Uterus (tissue), 4 donors: Measurements from ENCODE around the gene GRIK3. TPM values are rescaled to one million over a fixed set of nuclear protein-coding genes. Genes with fewer than 3 reads are reported as not detected.

ENCODE experiments used
- DNase-seq, 2 donors: peaks; one replicate each; pipeline ENCODE4 v3.0.0-alpha.2; 2019 to 2020
- H3K27ac ChIP-seq, 2 donors: fragments of 200-600 bp; sonication (generic); 1 replicate in 1 of 2; 2 replicates in 1 of 2; pipeline ENCODE4 v1.5.1; 2016 to 2018
- H3K27me3 ChIP-seq, 2 donors: fragments of 200-600 bp; sonication (generic); one replicate each; pipeline ENCODE4 v1.5.1; 2018 to 2019; ENCODE audit warnings: control low read depth in 1 of 2
- H3K36me3 ChIP-seq, 2 donors: fragments of 200-600 bp; sonication (generic); one replicate each; pipeline ENCODE4 v1.5.1; 2019; ENCODE audit warnings: control low read depth in 1 of 2
- H3K4me1 ChIP-seq, 2 donors: fragments of 200-600 bp; sonication (generic); one replicate each; pipeline ENCODE4 v1.5.1; 2018 to 2019; ENCODE audit warnings: control low read depth in 1 of 2
- H3K4me3 ChIP-seq, 2 donors: fragments of 200-600 bp; sonication (generic); 1 replicate in 1 of 2; 2 replicates in 1 of 2; pipeline ENCODE4 v1.5.1; 2018 to 2019; ENCODE audit warnings: mild to moderate bottlenecking in 1 of 2
- H3K9me3 ChIP-seq, 2 donors: fragments of 200-600 bp; sonication (generic); one replicate each; pipeline ENCODE4 v1.5.1; 2019; ENCODE audit warnings: control low read depth in 1 of 2
- POLR2A ChIP-seq, 2 donors: fragments of 450-650 bp; IDR thresholded peaks; one replicate each; pipeline ENCODE4 v1.6.1; 2016; ENCODE audit warnings: antibody characterized with exemption in 2 of 2, mild to moderate bottlenecking in 1 of 2, moderate library complexity in 1 of 2
- intact Hi-C: fragments of 100-400 bp; cut with DNase I; formaldehyde crosslinking; loops from one replicate; pipeline ENCODE4 v1.15.1; 2023; ENCODE audit warnings: low total_unique reads
- total RNA-seq, 4 donors: library from RNA; depleted of rRNA in 3 of 4; stranded (reverse); fragments of >200 nt in 3 of 4; gene quantifications; one replicate each; pipeline versions ENCODE4 v1.1.0 to v1.2.4, GENCODE V29; 2014 to 2023
- TF ChIP-seq, protein P1 (sequence below), 4 experiments: fragments of 200-600 bp in 2 of 4; fragments of 450-650 bp in 2 of 4; sonication (generic) in 2 of 4; IDR thresholded peaks; one replicate each; pipeline ENCODE4 v1.5.1; 2016 to 2019; ENCODE audit warnings: antibody characterized with exemption in 4 of 4, mild to moderate bottlenecking in 2 of 4, moderate library complexity in 1 of 4
- donor health status: DM: yes; HTN: yes; CAD: no.

The GRIK3 gene
- total RNA-seq, 4 donors from 2014 or later: 0.52 to 1.6 TPM; not detected in 2

DNA sequence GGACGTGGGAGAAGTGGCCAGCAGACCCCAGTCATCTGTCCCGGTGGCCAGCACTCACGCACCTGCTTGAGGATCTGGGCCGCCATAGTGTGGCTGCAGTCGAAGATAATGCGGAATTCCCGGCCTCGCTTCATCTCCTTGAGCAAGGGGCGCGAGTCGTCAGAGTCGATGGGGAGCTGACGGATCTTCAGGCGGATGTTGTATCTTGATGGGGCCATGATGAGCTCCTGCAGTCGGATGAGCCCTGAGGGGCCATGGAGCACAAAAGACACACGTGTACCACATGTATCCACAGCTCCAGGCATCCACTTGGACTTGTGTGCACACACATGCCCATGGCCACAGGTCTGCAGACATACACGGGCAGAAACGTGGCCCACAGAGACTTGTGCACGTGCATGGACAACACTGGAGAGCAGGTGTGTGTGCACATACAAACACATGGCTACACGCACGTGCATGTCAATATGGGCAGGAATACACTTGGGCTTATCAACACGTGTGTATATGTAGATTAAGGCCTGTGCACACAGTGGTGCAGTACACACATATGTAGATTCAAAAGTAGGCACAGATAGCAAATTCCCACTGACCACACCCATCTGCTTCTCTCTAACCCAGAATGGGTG lies 162.1 kb downstream of the GRIK3 start:
- Histone ChIP-seq H3K36me3 (no peaks in the 10 kb centered on the region), H3K4me1 (no peaks in the 10 kb centered on the region), H3K4me3 (no peak overlapping the region), H3K27ac (no peak overlapping the region), H3K27me3 (no peaks in the 10 kb centered on the region), H3K9me3 (no peaks in the 10 kb centered on the region)
- intact Hi-C loops: no loop called here
- no peak for DNase-seq
- TF ChIP-seq, protein P1, sequence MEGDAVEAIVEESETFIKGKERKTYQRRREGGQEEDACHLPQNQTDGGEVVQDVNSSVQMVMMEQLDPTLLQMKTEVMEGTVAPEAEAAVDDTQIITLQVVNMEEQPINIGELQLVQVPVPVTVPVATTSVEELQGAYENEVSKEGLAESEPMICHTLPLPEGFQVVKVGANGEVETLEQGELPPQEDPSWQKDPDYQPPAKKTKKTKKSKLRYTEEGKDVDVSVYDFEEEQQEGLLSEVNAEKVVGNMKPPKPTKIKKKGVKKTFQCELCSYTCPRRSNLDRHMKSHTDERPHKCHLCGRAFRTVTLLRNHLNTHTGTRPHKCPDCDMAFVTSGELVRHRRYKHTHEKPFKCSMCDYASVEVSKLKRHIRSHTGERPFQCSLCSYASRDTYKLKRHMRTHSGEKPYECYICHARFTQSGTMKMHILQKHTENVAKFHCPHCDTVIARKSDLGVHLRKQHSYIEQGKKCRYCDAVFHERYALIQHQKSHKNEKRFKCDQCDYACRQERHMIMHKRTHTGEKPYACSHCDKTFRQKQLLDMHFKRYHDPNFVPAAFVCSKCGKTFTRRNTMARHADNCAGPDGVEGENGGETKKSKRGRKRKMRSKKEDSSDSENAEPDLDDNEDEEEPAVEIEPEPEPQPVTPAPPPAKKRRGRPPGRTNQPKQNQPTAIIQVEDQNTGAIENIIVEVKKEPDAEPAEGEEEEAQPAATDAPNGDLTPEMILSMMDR (IDR thresholded peaks at IDR 0.05): no peak
- TF ChIP-seq POLR2A (IDR thresholded peaks at IDR 0.05): no peak

DNA sequence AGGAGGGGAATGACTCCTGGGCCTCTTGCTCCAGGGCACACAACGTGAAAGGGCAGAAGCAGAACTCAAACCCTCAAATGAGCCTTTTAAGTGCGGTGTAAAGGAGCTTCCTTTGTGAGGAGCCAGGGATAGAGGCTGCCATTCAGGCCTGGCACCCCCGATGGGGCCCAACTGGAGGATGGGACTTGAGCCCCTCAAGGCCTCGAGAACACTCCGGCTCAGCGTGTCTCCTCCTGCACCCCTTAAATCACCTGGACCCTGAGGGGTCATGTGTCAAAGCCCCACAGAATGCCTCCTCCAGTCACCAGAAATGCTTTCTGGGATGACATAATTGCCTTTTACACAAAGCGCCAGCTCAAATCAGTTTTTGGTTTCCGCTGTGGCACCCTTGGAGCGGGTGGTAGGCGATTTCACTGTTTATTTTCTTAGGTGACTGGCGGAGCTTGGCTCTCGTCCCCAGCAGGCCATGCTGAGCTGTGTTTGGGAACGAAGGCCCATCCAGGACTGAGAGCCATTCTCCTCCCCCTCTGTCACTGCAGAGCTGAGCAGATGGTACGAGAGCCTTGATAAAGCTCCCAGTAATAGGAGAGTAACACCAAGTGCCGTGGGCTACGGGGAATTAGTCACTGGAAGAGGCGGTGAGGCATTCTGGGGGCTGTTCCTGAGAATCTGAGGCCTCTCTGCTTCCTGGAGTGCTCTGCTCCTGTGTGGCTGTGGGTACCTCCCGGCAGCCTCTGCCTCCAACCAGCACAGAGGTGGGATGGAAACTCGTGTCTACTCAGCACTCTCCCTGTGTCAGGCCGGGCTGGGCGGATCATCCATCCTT lies 163.0 kb downstream of the GRIK3 start:
- no peaks in the 10 kb centered on the region for H3K36me3 ChIP-seq
- no peaks in the 10 kb centered on the region for H3K27me3 ChIP-seq
- no peaks in the 10 kb centered on the region for H3K9me3 ChIP-seq
- no peak overlapping the region for H3K27ac ChIP-seq
- TF ChIP-seq, protein P1 (IDR thresholded peaks at IDR 0.05): no peak
- no peak for TF ChIP-seq POLR2A (IDR thresholded peaks at IDR 0.05)
- H3K4me1 ChIP-seq: no peaks in the 10 kb centered on the region
- no peak overlapping the region for H3K4me3 ChIP-seq
- intact Hi-C loops: no loop called here
- no peak for DNase-seq

DNA sequence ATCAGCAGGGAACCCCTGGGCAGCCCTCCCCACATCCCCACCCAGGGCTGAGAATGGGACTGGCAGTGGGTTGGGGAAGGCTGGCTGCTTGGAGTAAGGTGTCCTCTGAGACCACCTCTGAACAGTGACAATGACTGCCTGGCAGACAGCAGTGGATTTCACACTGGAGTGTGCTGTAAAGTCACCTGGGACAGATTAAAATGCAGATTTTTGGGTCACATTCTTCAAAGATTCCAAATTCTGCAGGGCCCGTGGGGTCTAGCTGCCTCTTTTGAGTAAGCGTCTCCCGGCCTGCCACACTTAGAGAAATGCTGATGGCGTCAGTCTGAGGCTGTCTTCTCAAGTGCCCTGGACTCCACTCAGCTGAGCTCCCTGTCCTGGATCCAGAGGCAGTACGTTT lies 164.5 kb downstream of the GRIK3 start:
- H3K27me3 ChIP-seq: no peaks in the 10 kb centered on the region
- H3K4me1 ChIP-seq: no peaks in the 10 kb centered on the region
- no peaks in the 10 kb centered on the region for H3K36me3 ChIP-seq
- H3K9me3 ChIP-seq: no peaks in the 10 kb centered on the region
- H3K27ac ChIP-seq: no peak overlapping the region
- H3K4me3 ChIP-seq: no peak overlapping the region
- no peak for DNase-seq
- intact Hi-C loops: no loop called here
- TF ChIP-seq, protein P1 (IDR thresholded peaks at IDR 0.05): no peak
- TF ChIP-seq POLR2A (IDR thresholded peaks at IDR 0.05): no peak

DNA sequence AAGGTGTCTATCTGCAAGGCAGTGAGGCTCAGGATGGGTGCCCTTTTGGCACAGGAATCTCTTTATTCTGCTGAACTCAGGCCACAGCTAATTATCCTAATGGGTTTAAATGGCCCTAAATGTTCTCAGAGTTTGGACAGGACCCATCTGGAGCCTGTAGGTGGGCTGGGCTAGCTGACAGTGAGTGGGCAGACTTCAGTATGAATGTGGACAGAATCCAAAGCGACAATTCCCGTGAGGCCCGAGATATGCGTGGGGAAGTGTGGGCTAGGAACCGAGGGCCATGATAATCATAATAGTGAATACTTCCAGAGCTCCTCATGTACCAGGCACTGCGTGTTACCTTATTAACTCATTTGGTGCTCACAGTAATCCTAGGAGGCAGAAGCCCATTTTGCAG lies 165.3 kb downstream of the GRIK3 start:
- TF ChIP-seq POLR2A (IDR thresholded peaks at IDR 0.05): no peak
- TF ChIP-seq, protein P1 (IDR thresholded peaks at IDR 0.05): no peak

DNA sequence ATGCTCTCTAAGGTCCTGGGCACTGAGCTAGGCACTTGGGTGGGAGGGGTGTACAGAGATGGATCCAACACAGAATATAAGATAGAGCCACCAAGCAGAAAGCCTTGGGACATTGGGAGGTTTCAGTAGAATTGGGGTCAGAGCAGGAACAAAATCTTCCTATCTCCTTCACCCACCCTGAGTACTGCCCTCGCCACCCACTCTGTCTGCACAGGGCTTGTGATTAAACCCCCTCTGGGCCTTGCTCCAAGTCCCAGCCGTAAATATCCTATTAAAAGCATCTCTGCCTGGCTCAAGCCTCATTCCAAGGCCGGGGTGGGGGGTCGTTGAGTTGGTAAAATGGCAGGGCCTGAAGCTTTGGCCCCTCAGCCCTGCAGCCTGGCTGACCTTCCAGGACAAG lies 166.7 kb downstream of the GRIK3 start:
- intact Hi-C loops: no loop called here
- Histone ChIP-seq H3K4me3 (no peak overlapping the region), H3K27ac (no peak overlapping the region), H3K27me3 (no peaks in the 10 kb centered on the region), H3K36me3 (no peaks in the 10 kb centered on the region), H3K4me1 (no peaks in the 10 kb centered on the region), H3K9me3 (no peaks in the 10 kb centered on the region)
- no peak for DNase-seq
- TF ChIP-seq, protein P1 (IDR thresholded peaks at IDR 0.05): no peak
- TF ChIP-seq POLR2A (IDR thresholded peaks at IDR 0.05): no peak

More for the DNA sequence above, 165.3 kb downstream of the GRIK3 start:
- Histone ChIP-seq H3K4me3 (no peak overlapping the region), H3K9me3 (no peaks in the 10 kb centered on the region), H3K27me3 (no peaks in the 10 kb centered on the region), H3K27ac (no peak overlapping the region), H3K36me3 (no peaks in the 10 kb centered on the region), H3K4me1 (no peaks in the 10 kb centered on the region)
- intact Hi-C loops: no loop called here
- DNase-seq: no peak
